Endodermal cell (in vitro differentiated cells): Measurements from ENCODE around the gene ZNF446. TPM values are rescaled to one million over a fixed set of nuclear protein-coding genes. Genes with fewer than 3 reads are reported as not detected.
A peak's percentile ranks its signal among the peaks of the same experiment; 100 is the strongest.
"Not testable (repeated sequence)": the region's sequence is repeated elsewhere in the genome, so short reads cannot be mapped to it uniquely, and the experiment has no call there.

Source experiments
- DNase-seq: peaks from one replicate; pipeline ENCODE4 v3.0.0-alpha.2; 2017
- H3K27ac ChIP-seq: 2 replicates; pipeline ENCODE4 v1.5.1; 2013; ENCODE audit warnings: mild to moderate bottlenecking, low read depth, low read length, moderate library complexity
- H3K27me3 ChIP-seq: 2 replicates; pipeline ENCODE4 v1.6.1; 2013; ENCODE audit warnings: mild to moderate bottlenecking, low read length, moderate library complexity; ENCODE audit not compliant: insufficient read depth, control insufficient read depth, poor library complexity, severe bottlenecking
- H3K36me3 ChIP-seq: 2 replicates; pipeline ENCODE4 v1.7.0; 2013; ENCODE audit warnings: mild to moderate bottlenecking, low read length, moderate library complexity; ENCODE audit not compliant: control insufficient read depth, insufficient read depth
- H3K4me1 ChIP-seq: one replicate; pipeline ENCODE4 v1.7.0; 2013; ENCODE audit warnings: low read length; ENCODE audit not compliant: control insufficient read depth, insufficient read depth
- H3K4me3 ChIP-seq: 2 replicates; pipeline ENCODE4 v1.5.1; 2013; ENCODE audit warnings: mild to moderate bottlenecking, low read length, moderate library complexity
- H3K9ac ChIP-seq: 2 replicates; pipeline ENCODE4 v1.6.1; 2013; ENCODE audit warnings: mild to moderate bottlenecking, low read length, moderate library complexity; ENCODE audit not compliant: poor library complexity, severe bottlenecking; ENCODE audit errors: extremely low read depth
- H3K9me3 ChIP-seq: 2 replicates; pipeline ENCODE4 v1.6.1; 2013; ENCODE audit warnings: mild to moderate bottlenecking, low read length, moderate library complexity; ENCODE audit not compliant: control insufficient read depth
- H3K27ac Mint-ChIP-seq: 2 replicates; pipeline ENCODE4 v1.8.0; 2020; ENCODE audit warnings: mixed read lengths
- H3K27me3 Mint-ChIP-seq: 2 replicates; pipeline ENCODE4 v1.8.0; 2021; ENCODE audit warnings: mild to moderate bottlenecking, mixed read lengths; ENCODE audit not compliant: insufficient read depth
- H3K36me3 Mint-ChIP-seq: 2 replicates; pipeline ENCODE4 v1.8.0; 2020; ENCODE audit warnings: low read depth, mixed read lengths
- H3K4me1 Mint-ChIP-seq: 2 replicates; pipeline ENCODE4 v1.8.0; 2020; ENCODE audit warnings: mixed read lengths
- H3K4me3 Mint-ChIP-seq: 2 replicates; pipeline ENCODE4 v1.8.0; 2020; ENCODE audit warnings: mild to moderate bottlenecking, moderate library complexity, mixed read lengths
- H3K9me3 Mint-ChIP-seq: 2 replicates; pipeline ENCODE4 v1.8.0; 2020; ENCODE audit warnings: mild to moderate bottlenecking, mixed read lengths
- CTCF ChIP-seq: fragments of 200-600 bp; sonication (generic); conservative IDR thresholded peaks from 2 replicates; pipeline ENCODE4 v1.5.0; 2021; ENCODE audit warnings: antibody characterized with exemption, mild to moderate bottlenecking
- WGBS, 2 experiments: methylation state at CpG; one replicate each; pipeline versions ENCODE4 v1.1.5 to v1.1.7; 2013; ENCODE audit warnings: missing lambda C conversion rate in 2 of 2, mixed read lengths in 1 of 2; ENCODE audit not compliant: insufficient coverage in 1 of 2, insufficient read length in 1 of 2; 5-methylcytosine and 5-hydroxymethylcytosine counted together
- total RNA-seq, 2 donors: library from RNA; stranded (reverse); fragmentation: NEBNext Ultra II Directional in 1 of 2; extraction: Animal tissue kit (Norgen Biotek cat#: 25700) in 1 of 2; gene quantifications; 2 replicates in 1 of 2; 3 replicates in 1 of 2; pipeline ENCODE4 v1.2.1, GENCODE V29; 2021

Gene ZNF446
- total RNA-seq, 2 donors from 2014 or later, result 10.4 to 10.7 TPM

GRCh38 chr19:58499021-58499927 is 23.1 kb downstream of the ZNF446 start:
- DNase-seq, result peak; percentile 100
- TF ChIP-seq CTCF, result peak; percentile 63
- Histone ChIP-seq H3K9me3 (no peaks in the 10 kb centered on the region), H3K27me3 (no peaks in the 10 kb centered on the region), H3K4me1 (no peaks in the 10 kb centered on the region), H3K9ac (peak overlapping the region; percentile 55), H3K4me3 (peak overlapping the region; percentile 92), H3K27ac (peak overlapping the region; percentile 41), H3K36me3 (no peaks in the 10 kb centered on the region)
- WGBS, 2 experiments, result 2% methylated on average over 28 to 60 of the region's 60 CpGs
- H3K4me1 Mint-ChIP-seq, result peaks cover 9% of the 10 kb centered on the region
- H3K36me3 Mint-ChIP-seq, result no peaks in the 10 kb centered on the region
- peaks cover 7% of the 10 kb centered on the region for H3K9me3 Mint-ChIP-seq
- peaks cover 16% of the 10 kb centered on the region for H3K27me3 Mint-ChIP-seq
- H3K27ac Mint-ChIP-seq, result peak overlapping the region; percentile 90
- H3K4me3 Mint-ChIP-seq, result peak overlapping the region; percentile 71

GRCh38 chr19:58500242-58500641 is 24.1 kb downstream of the ZNF446 start:
- peak overlapping the region; percentile 71 for H3K4me3 Mint-ChIP-seq
- TF ChIP-seq CTCF, result no peak
- H3K4me3 ChIP-seq, result peak overlapping the region; percentile 92
- peaks cover 16% of the 10 kb centered on the region for H3K27me3 Mint-ChIP-seq
- no peaks in the 10 kb centered on the region for H3K27me3 ChIP-seq
- H3K4me1 Mint-ChIP-seq, result peaks cover 9% of the 10 kb centered on the region
- H3K9me3 ChIP-seq, result no peaks in the 10 kb centered on the region
- no peaks in the 10 kb centered on the region for H3K4me1 ChIP-seq
- 94 to 100% methylated on average over 8 to 14 of the region's 14 CpGs for WGBS, 2 experiments
- H3K27ac ChIP-seq, result no peak overlapping the region
- H3K9ac ChIP-seq, result no peak overlapping the region
- H3K27ac Mint-ChIP-seq, result no peak overlapping the region
- H3K36me3 Mint-ChIP-seq, result no peaks in the 10 kb centered on the region
- peaks cover 7% of the 10 kb centered on the region for H3K9me3 Mint-ChIP-seq
- no peaks in the 10 kb centered on the region for H3K36me3 ChIP-seq
- DNase-seq, result no peak

- not testable (repeated sequence) for H3K27ac Mint-ChIP-seq, H3K27ac ChIP-seq, H3K4me1 ChIP-seq, H3K36me3 Mint-ChIP-seq, H3K27me3 ChIP-seq, DNase-seq, H3K4me1 Mint-ChIP-seq, H3K4me3 Mint-ChIP-seq, H3K4me3 ChIP-seq, H3K9ac ChIP-seq, H3K36me3 ChIP-seq
- WGBS, 2 experiments, result 87 to 92% methylated on average over 6 to 7 of the region's 8 CpGs
- Mint-ChIP-seq H3K27me3 (peaks cover 10% of the 10 kb centered on the region), H3K9me3 (peaks cover 31% of the 10 kb centered on the region)
- peaks cover 10% of the 10 kb centered on the region for H3K9me3 ChIP-seq
Measured at GRCh38 chr19:58507602-58508223, 31.6 kb downstream of the ZNF446 start.
